Measurements from ENCODE around the gene FBXW9.
A peak's percentile ranks its signal among the peaks of the same experiment; 100 is the strongest.
"Not testable (repeated sequence)": the region's sequence is repeated elsewhere in the genome, so short reads cannot be mapped to it uniquely, and the experiment has no call there.

Gene FBXW9

GRCh38 chr19:12680034-12680433, 16.4 kb downstream of the FBXW9 start:
- no peak for DNase-seq

- DNase-seq = not testable (repeated sequence)
These were observed 18.4 kb downstream of the FBXW9 start for GRCh38 chr19:12678039-12678438.

DNA sequence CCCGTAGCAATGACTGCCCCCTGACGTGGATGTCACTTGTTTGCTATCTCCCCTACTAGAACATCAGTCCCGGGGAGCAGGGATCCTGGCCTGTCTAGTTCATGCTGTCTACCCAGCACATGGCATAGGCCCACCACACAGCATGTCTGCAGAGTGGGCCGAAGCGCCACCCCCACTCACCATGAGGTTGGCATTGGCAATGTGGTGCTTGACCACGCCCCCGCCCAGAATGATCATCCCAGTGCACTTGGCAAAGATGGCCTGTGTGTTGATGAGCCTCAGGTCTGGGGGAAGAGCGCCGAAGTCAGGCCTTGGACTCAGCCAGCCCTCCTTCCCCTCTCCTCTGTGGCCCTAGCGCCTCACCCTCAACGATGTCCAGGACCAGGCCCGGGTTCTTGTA, 19.5 kb downstream of the FBXW9 start:
- no peak for DNase-seq

DNA sequence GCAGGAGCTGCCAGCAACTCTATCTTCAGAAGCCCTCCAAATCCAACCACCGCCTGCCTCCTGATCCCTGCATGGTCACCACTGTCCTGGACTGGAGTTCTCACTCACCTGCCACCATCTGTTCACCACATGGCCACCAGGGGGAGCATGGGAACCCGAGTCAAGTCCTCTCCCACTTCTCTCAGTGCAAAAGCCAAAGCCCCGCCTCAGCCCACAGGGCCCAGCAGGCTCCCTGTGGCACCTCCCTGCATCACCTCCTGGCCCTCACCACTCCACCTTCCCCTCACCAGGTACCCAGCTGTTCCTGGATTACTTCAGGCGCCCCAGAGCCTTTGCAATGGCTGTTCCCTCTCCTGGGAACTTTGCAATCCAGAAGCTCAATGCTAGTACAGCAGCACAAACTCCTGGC, 20.0 kb downstream of the FBXW9 start:
- peak; percentile 86 for DNase-seq

GRCh38 chr19:12675940-12676339, 20.5 kb downstream of the FBXW9 start:
- no peak for DNase-seq

DNA sequence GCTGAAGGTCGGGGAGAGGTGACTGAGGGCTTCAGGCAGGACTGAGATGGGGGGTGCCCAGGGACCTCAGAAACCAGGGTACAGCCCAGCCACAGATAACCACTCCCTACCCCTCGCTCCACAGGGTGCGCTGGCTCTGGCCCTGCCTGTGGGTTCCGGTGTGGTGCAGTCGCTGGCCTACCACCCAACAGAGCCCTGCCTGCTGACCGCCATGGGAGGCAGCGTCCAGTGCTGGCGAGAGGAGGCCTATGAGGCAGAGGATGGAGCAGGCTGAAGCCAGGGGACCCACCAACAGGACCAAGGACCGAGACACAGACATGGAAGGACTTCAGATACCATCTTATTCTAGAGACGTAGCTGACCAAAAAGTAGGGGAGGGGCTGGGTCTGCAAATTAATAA, 21.0 kb downstream of the FBXW9 start:
- no peak for DNase-seq

DNA sequence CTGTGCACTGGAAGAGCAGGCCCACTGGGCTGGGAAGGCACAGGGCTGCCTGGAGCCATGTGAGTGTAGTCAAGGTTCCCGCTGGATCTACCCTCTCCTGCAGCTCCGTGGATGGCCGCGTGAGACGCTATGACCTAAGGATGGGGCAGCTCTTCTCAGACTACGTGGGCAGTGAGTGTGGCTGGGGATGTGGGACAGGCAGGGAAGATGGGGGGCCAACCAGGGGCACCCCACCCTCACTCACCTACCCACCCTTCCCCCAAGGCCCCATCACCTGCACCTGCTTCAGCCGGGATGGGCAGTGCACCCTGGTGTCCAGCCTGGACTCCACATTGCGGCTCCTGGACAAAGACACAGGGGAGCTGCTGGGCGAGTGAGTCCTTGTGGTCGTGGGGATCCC, 23.7 kb downstream of the FBXW9 start:
- DNase-seq = no peak

DNA sequence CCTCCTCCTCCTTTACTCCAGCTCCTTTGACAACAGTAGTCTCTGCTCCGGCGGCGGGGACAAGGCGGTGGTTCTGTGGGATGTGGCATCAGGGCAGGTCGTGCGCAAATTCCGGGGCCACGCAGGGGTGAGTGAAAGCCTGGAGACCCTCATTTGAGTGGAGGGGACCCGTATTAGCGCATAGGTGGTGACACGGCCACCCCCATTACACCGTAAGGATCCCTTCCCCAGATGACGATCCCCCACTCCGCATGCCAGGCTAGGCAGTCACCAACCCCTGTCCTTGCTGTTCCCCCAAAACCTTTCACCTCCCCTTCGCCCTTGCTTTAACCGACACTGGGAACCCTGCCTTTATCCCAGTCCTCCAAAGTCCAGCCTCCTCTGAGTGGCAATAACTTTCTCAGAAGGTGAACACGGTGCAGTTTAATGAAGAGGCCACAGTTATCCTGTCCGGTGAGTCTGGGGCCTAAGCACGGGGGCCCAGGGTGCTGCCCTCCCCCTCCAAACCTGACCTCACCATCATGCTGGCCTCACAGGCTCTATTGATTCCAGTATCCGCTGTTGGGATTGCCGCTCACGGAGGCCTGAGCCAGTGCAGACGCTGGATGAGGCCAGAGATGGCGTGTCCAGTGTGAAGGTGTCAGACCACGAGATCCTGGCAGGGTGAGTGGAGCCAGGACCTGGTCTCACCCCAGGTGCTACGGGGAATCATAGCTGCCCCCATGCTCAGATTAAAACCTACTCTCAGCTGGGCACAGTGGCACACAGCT, 26.1 kb downstream of the FBXW9 start:
- DNase-seq = no peak

DNA sequence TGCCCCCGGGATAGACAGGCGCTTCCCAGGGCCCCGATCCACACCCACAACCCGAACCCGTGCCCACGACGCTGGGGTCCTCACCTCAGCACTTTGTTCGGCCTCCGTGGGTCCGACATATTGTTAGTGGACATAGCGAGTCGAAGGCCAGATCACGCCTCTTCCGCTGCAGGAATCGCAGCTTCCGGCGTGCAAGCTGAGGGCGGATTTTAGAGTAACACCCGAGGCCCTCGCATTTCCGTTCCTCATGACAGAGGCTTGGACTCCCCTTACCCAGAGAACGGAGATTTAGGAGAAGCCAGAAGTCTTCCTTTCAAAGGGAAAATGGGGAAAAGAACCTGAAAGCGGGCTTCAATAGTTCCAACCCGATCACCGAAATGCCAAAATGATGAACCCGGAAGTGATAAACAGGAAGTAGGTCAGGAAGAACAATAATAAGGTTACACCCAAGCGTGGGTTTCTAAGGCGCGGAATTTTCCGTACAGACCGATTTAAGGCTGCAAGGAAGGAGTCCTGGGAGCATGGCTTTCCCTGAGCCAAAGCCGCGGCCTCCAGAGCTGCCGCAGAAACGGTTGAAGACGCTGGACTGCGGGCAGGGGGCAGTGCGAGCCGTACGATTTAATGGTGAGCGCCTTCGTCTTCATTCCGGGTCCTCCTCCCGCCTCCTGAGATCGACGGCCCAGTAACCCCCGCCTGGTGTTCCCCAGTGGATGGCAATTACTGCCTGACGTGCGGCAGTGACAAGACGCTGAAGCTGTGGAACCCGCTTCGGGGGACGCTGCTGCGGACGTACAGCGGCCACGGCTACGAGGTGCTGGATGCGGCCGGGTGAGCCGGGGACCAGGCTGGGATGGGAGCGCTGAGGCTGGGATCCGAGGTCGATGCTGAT, 26.9 kb downstream of the FBXW9 start:
- peak; percentile 77 for DNase-seq

DNA sequence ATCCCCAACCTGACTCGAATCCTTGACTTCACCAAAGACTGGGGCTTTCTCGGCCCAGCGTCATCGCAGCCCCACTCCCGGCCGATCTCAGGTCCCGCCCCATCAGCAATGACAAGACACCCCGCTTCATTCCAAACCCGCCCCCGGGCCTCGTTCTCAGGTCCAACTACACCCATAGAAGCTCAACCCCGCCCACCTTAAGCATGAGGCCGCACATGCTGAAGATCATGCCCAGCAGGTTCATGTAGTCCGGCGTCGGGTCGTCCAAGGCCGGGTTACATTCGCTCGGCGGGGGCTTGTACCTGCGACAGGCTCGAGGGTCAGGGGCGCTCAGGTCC, 27.5 kb downstream of the FBXW9 start:
- DNase-seq = peak; percentile 61

- no peak for DNase-seq
These were observed 28.1 kb downstream of the FBXW9 start for GRCh38 chr19:12668346-12668745.

DNA sequence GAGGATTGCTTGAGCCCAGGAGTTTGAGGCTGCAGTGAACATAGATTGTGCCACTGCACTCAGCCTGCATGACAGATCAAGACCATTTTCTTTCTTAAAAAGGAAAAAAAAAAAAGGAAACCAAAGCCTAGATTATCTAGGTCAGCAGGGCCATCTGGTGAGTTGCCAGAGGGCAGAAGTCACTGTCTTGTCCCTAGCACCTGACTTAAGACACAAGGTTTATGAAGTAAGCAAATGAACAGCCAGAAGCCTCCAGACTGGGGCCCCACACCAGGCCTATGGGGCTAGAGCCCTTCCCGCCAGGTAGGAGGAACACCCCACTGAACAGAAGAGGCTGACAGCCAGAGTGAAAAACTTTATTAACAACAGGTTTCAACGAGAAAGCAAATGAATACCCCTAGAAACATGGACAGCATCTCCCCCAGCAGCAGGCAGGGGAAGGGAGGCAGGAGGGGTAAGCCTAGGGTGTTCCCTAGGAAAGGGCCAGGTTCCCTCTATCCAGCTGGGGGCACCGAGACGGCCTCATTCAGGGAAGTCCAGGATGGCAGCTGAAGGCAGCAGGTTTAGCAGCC, 28.6 kb downstream of the FBXW9 start:
- no peak for DNase-seq

- peak; percentile 76 for DNase-seq
These were observed 30.0 kb downstream of the FBXW9 start, which contains the start of the genes MAN2B1 and WDR83 for GRCh38 chr19:12666265-12667048. MAN2B1 (minus strand) TSS chr19:12666742; CDS start chr19:12666701, 41 bp downstream. WDR83 (plus strand) TSS chr19:12666807; CDS start chr19:12669791, 2,984 bp downstream.

GRCh38 chr19:12665671-12666264, 30.7 kb downstream of the FBXW9 start:
- DNase-seq = no peak

DNA sequence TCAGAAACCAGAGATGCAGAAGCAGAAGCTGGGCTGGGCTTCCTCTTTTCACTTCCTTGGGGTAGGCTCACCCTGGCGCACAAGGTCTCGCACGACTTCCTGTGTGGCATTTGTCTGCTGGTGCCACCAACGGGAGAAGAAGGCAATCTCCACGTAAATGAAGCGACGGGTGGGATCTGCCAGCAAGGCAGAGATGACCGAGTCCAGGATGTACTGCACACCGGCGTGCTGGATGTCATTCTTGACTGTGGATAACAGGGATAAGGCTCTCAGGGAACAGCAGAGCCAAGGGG, 31.2 kb downstream of the FBXW9 start:
- DNase-seq = no peak

- no peak for DNase-seq
These were observed 31.8 kb downstream of the FBXW9 start for GRCh38 chr19:12664406-12665280.

GRCh38 chr19:12660980-12661379, 35.5 kb downstream of the FBXW9 start:
- no peak for DNase-seq

- DNase-seq = no peak
These were observed 38.5 kb downstream of the FBXW9 start for GRCh38 chr19:12657966-12658365.

- peak; percentile 53 for DNase-seq
These were observed 39.4 kb downstream of the FBXW9 start for GRCh38 chr19:12656899-12657571.

DNA sequence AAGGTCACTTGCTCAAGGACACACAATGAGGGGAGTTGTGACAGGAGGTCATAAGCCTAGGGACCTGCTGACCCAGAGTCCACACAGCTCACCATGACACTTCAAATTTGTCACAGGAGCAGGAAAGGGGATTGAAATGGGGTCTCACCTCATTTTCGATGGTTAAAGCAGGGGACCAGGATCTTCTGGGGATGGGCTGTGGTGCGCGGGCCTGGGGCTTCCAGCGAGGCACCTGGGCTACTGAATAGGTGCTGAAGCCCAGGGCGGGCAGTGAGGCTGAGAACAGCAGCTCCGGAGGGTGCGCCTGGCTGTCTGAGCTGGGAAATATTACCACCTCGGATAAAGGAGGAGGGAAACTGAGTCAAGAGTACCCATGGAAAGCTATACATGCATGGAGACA, 40.9 kb downstream of the FBXW9 start:
- DNase-seq = no peak

- DNase-seq = no peak
These were observed 44.2 kb downstream of the FBXW9 start for GRCh38 chr19:12652219-12652618.

All from activated CD4-positive, CD25-positive, alpha-beta regulatory T cell treated with anti-CD3 and anti-CD28 coated beads, Interleukin-2, amount 50 U/mL, for 72 hours (primary cell).